AG09319 (cell line): ENCODE measurements around the gene ORM1.

Source experiments
- DNase-seq: peaks from one replicate; pipeline ENCODE4 v3.0.0-alpha.2; 2010; ENCODE audit warnings: low read depth; ENCODE audit errors: extremely low read depth
- CTCF ChIP-seq: IDR thresholded peaks from 2 replicates; pipeline ENCODE4 v1.5.1; 2011; ENCODE audit warnings: low read depth, mild to moderate bottlenecking, inconsistent platforms, low read length, moderate library complexity

ORM1 gene

GRCh38 chr9:114356792-114357191 is 33.9 kb downstream of the ORM1 start:
- no peak for TF ChIP-seq CTCF
- no peak for DNase-seq

- TF ChIP-seq CTCF: no peak
- no peak for DNase-seq
These were observed 34.5 kb downstream of the ORM1 start for GRCh38 chr9:114357360-114357759.

GRCh38 chr9:114357911-114358328 is 35.0 kb downstream of the ORM1 start:
- no peak for TF ChIP-seq CTCF
- DNase-seq: no peak

GRCh38 chr9:114359801-114360200 is 36.9 kb downstream of the ORM1 start:
- DNase-seq: no peak
- TF ChIP-seq CTCF: no peak

- TF ChIP-seq CTCF: no peak
- DNase-seq: no peak
These were observed 38.6 kb downstream of the ORM1 start for GRCh38 chr9:114361542-114361941.

- DNase-seq: no peak
- no peak for TF ChIP-seq CTCF
These were observed 39.5 kb downstream of the ORM1 start for GRCh38 chr9:114362394-114362793.

GRCh38 chr9:114363424-114363823 is 40.5 kb downstream of the ORM1 start:
- DNase-seq: no peak
- no peak for TF ChIP-seq CTCF
